NCI-H82 treated with DMSO at 0.1 percent for 48 hours (cell line): ENCODE results near the gene CFAP210.

Source experiments
- DNase-seq: peaks from one replicate; lab custom pipeline; 2025; ENCODE audit not compliant: unreplicated experiment; lab: John Stamatoyannopoulos, UW

The CFAP210 gene

DNA sequence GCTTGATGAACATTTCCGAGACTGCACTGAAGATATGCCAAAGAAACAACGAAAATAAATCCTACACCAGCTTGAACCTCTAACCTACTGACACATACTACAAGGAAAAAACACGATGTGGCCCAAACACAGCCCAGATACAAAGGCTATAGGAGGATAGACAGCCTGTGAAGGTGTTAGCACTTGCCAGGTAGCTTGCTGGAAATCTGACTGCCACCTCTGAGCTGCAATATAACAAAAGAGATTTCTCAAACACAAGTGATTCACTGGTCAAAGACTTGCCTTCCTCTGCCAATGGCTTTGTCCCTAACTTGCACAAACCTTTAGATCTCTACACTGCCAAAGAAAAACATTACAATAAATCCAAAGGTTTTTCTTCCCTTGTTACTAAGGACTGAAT is 21.1 kb downstream of the CFAP210 start:
- DNase-seq = no peak

DNA sequence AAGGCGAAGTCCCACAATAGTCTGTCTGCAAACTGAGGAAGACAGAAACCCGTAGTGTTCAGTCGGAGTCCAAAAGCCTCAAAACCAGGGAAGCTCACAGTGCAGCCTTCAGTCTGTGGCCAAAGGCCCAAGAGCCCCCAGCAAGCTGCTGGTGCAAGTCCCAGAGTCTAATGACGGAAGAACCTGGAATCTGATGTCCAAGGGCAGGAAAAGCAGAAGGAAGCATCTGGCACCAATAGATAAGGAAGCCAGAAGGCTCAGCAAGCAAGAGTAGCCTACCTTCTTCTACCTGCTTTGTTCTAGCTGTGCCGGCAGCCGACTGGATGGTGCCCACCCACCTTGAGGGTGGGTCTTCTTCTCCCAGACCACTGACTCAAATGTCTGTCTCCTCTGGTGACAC is 21.8 kb downstream of the CFAP210 start:
- DNase-seq = no peak

DNA sequence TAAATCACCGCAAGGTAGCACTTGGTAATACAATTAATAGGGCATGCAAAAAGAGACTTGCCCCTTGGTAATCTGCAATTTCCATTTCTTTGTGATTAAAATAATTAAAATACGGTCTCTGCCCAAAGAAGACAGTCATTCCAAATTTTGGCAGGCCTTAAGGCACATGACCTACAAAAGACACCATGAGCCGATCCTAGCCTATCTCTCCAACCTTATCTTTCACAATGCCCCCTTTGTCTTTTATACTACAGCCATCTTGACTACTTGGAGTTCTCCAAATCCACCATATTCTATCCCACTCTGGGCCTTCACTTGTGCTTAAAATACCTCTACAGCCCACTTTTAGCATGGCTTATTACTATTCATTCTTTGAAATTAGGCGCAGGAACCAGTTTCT is 23.3 kb downstream of the CFAP210 start:
- no peak for DNase-seq

DNA sequence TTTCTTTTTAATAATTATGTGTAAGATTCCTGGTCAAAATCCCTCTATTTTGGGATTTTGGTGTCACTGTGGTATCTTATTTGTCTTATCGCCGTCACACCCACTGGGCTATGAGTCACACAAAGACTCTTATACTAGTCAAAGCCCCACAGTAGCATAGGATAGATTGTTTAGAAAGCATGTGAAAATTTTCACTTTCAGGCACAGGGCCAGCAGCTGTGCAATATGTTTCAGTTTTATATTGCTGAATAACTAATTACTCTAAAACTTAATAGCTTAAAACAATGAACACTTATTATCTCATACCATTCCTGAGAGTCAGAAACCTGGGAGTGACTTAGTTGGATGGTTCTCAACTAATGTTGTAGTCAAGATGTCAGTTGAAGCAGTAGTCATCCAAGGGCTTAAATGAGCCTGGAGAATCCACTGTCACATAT is 24.0 kb downstream of the CFAP210 start:
- no peak for DNase-seq

DNA sequence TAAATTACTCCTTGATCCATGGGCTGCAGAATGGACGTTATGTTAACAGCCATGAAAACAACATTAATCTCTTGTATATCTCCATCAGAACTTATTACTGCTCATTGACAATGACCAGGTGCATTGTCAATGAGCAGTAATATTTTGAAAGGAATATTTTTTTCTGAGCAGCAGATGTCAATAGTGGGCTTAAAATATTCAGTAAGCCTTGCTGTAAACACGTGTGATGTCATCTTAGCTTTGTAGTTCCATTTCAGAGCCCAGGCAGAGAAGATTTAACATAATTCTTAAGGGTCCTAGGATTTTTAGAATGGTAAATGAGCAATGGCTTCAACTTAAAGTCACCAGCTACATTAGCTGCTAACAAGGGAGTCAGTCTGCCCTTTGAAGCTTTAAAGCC is 26.6 kb downstream of the CFAP210 start:
- no peak for DNase-seq

DNA sequence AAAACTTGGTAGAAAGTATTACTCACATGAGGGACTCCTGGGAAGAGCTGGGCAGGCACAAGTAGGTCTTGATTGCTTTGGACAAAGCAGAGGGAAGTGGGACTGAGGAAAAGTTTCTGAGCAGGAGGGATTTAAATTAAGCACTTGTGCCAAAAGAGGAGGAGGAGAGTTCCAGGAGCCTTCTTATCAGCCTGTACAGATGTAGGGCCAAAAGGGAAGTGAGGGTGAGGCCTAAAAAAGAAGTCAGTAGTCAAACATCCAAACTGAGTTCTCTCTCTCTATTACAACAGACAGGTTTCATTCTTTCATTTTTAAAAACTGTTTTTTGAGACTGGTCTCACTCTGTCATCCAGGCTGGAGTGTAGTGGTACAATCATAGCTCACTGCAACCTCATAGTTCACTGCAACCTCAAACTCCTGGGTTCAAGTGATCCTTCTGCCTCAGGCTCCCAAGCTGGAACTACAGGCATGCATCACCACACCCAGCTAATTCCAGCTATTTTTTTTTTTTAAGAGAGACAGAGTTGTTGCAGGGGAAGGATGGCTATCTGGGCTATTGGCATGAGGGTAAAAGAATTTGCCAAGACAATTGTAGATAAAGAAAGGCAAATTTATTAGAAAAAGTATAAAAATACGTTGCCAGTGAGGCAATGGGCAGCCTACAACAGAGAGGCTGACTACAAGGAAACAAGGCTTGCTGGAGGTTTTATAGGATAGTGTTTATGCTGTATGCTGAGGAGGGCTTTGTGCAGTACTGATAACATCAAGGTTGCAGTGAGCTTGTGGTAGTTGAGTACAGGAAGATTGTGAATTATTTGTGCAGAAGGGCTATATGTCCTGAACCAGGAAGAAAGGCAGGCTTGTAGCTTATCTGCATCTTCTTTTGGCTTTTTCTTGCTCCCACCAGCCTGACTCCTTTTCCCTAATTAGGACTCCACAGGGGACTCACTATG is 29.0 kb downstream of the CFAP210 start:
- DNase-seq = no peak

DNA sequence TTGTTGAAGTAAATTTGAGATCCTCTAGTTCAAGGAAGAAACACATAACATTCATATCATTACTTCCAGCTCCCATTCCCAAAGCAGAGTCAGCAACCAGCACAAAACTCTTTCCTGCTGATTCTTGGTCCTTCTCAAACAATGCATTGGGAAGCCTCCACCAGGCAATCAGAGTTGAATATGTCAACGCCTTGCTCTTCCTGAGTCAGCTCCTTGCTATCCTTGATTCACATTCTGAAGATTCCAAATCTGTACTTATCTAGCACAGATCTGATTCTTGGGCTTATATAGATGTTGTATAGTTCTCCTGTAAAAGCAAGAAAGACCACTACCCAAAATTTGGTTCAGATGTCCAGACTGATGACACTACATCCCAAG is 29.6 kb downstream of the CFAP210 start:
- DNase-seq = no peak

DNA sequence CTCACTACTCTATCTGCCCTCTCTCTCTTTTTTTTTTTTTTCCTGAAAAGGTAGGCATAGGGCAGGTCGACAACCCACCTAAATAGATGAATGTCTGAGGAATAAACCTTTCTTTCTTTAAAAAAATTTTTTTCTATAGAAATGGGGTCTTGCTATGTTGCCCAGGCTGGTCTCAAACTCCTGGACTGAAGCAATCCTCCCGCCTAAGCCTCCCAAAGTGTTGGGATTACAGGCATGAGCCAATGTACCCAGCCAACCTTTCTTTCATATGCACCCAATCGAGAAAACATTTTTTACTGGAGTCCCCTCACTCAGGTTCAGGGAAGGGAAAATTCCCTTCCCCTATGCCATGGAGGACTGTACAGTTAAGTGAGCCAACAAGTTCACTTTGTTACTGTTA is 31.0 kb downstream of the CFAP210 start:
- DNase-seq = no peak

DNA sequence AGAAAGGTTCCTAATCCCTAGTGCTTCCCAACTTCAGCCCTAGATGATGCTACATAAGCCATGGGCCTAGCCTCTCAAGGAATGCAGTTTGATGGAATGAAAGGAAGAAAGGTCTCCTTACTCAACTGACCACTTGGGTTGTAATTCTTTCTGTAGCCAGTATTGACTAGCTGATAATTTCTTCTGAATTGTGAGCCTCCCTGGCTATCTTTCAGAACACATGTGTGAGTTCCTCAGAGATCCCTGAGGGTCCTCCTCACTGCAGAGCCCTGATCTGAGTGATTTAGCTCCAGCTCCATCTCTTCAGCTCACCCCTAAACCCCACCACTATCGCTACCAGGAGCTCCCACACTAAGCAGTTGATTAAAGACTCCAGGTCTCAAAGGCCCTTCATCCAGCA is 31.5 kb downstream of the CFAP210 start:
- no peak for DNase-seq

DNA sequence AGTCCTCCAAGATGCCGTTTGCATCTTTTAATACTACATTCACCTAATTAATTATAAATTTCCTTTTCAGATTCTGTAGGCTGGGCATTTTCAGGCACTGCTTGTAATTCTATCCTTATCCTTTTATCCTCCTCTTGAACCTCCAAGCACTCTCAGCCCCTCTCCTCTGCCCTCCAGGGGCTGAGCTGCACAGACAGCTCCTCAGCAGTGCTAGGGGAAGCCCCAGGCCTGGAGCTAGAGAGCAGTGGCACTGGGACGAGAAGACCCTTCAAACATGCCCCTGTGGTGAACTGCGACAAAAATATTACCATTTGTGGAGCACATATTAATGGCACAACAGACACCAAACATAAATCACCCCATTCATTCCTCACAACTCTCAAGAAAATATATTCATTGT is 32.9 kb downstream of the CFAP210 start:
- DNase-seq = peak; percentile 61

DNA sequence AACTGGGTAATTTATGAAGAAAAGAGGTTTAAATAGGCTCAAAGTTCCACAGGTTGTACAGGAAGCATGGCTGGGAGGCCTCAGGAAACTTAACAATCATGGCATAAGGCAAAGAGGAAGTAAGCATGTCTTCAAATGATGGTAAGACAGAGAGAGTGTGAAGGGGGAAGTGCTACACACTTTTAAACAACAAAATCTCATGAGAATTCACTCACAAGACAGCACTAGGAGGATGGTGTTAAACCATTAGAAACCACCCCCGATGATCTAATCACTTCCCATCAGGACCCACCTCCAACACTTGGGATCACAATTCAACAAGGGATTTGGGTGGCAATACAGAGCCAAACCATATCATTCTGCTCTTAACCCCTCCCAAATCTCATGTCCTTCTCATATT is 34.9 kb downstream of the CFAP210 start:
- no peak for DNase-seq

DNA sequence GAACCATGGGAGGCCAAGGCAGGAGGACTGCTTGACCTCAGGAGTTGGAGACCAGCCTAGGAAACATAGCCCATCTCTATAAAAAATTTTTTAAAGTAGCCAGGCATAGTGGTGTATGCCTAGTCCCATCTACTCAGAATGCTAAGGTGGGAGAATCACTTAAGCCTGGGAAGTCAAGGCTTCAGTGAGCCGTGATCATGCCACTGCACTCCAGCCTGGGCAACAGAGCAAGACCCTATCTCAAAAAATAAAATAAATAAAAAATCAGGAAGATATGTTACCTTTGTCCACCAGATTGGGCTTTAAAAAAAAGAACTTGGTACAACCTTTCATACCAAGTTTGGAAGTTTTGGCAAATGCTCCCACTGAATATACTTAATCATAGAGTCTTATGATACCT is 35.3 kb downstream of the CFAP210 start:
- no peak for DNase-seq

DNA sequence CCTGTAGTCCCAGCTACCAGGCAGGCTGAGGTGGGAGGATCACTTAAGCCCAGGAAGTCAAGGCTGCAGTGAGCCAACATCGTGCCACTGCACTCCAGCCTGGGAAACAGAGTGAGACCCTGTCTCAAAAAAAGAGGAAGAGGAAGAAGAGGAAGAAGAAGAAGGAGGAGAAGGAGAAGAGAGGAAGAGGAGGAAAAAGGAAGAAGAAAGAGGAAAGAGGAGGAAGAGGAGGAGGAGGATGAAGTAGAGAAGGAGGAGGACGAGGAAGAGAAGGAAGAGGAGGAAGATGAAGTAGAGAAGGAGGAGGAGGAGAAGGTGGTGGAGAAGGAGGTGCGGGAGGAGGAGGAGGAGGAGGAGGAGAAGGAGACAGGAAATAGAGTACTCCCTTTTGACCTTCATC is 38.0 kb downstream of the CFAP210 start:
- DNase-seq = no peak

DNA sequence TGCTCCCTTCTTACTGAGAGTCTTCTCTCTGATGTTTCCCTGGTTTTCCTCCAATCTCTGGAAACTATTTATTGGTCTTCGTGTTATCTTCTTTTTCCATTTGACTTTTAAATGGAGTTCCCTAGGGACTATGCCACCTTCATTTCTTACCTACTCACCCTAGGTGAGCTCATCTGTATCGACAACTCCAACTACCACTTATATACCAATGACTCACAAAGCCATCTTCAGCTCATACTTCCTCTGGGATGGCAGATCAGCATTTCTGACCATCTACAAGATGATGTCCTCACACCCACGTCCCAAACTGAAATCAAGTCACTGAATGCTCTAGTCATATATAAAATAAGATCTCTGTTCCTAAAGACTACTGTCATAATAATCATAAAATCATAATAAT is 40.6 kb downstream of the CFAP210 start:
- no peak for DNase-seq

DNA sequence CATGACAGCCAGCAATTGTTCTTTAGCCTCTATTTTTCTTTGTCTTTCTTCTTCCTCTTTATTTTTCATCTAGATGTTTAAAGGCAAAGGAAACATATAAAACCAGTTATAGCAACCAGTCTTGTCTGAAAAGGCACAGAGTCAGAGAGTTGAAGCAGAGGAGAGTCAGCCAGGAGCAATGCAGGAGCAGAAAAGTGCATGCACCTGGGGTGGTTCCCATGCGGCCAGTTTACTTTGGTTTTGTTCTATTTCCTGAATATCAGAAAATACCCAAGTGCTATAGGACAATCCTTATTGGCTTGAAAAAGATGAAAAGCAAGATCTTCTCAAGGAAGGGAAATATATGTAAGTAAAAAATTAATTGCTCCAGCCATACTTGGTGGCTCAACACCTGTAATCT is 44.9 kb downstream of the CFAP210 start:
- no peak for DNase-seq

DNA sequence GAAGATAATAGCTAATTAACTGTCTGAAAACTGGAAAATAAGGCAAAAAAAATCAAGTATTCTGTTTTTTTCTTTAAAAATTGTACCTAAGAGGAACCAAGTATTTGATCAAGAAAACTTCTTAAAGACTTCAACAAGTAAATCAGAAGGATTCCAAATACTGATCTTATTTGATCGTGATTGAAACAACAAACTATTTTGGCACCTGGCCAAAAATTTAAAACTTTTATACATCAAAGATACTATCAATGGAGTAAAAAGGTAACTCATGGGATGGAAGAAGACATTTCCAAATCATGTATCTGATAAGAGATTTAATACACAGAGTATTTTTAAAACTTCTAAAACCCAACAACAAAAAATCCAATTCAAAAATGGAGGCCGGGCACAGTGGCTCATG is 46.7 kb downstream of the CFAP210 start:
- DNase-seq = no peak

DNA sequence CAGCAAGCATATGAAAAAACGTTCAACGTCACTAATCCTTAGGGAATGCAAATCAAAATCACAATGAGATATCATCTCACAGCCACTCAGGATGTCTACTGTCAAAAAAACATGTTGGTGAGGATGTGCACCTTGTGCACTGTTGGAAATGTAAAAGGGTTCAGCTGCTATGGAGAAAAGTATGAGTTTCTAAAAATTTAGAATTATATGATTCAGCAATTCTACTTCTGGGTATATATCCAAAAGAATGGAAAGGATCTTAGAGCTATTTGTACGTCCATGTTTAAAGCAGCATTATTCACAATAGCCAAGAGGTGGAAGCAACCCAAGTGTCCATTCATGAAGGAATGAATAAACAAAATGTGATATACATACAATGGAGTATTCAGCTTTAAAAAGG is 50.0 kb downstream of the CFAP210 start:
- DNase-seq = no peak

DNA sequence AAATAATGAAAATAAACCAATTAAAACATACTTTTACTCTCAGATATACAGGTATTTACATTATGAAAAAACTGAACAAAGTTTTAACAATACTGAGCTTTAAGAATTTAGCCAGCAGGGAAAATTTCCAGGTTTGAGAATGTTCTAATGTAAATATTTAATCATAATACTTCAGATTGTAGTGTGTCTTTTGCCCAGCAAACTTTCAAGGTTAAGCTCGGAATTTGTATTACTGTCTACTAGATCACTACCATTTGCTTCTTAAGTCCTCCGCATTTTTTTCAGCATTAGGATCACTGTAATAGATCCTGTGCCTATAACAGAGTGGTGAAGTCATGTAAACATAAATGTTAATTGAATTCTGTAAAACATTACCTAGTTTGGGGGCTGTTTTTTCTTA is 52.7 kb downstream of the CFAP210 start:
- DNase-seq = no peak

DNA sequence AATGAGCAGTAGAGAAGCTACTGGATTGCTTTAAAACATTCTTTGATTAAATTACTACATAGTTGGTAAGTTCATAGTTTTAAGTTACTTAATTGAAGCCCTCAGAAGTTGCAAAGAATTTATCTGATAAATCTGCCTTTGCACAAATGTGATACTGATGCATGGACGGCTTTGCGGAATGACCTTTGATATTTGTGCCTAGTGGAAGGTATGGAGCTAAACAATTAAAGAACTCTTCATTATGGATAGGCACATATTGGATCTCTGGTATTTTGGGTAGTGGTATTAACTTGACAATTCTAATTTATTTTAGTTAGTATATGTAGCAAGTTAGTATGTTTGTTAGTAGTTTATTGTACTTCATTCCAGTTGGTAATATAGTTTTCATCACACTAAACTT is 54.1 kb downstream of the CFAP210 start:
- no peak for DNase-seq

DNA sequence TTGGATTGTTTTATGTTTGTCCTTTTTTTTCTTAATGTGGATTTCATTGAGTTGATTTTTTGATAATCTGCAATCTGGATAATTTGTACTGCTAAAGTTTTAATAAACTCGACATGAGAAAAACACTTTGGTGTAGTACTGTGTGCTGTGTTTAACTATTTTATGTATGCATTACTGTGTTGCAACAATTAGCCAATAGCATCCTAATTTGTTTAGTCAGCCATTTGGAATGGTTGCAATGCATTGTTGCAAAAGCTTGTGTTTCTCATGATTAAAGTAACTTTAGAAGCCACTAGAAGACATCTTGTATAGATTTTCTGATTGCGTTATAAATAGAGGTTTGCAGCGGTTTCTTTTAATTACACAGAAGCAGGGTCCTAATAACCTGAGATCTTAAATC is 56.6 kb downstream of the CFAP210 start:
- DNase-seq = no peak

DNA sequence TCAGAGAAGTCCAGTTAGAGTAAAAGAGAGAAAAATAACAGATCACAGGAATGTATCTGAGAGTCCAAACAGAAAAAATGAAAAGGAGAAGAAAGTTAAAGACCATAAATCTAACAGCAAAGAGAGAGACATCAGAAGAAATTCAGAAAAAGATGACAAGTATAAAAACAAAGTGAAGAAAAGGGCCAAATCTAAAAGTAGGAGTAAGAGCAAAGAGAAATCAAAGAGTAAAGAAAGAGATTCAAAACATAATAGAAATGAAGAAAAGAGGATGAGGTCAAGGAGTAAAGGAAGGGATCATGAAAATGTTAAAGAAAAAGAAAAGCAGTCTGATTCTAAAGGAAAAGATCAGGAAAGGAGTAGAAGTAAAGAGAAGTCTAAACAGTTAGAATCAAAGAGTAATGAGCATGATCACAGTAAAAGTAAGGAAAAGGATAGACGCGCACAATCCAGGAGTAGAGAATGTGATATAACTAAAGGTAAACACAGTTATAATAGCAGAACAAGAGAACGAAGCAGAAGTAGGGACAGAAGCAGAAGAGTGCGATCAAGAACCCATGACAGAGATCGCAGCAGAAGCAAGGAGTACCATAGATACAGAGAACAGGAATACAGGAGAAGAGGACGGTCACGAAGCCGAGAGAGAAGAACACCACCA is 57.6 kb downstream of the CFAP210 start:
- DNase-seq = no peak

DNA sequence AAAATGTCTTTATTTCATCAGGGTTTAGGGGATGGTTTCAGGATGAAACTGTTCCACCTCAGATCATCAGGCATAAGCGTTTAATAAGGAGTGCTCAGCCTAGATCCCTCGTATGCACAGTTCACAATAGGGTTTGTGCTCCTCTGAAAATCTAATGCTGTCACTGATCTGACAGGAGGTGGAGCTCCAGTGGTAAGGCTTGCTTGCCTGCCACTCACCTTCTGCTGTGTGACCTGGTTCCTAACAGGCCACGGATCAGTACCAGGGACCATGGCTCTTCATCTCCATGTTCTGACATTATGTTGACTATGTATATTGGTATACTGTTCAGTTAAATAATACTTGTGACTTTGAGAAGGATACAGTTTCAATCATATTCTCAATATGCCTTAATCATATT is 68.4 kb downstream of the CFAP210 start:
- DNase-seq = no peak

DNA sequence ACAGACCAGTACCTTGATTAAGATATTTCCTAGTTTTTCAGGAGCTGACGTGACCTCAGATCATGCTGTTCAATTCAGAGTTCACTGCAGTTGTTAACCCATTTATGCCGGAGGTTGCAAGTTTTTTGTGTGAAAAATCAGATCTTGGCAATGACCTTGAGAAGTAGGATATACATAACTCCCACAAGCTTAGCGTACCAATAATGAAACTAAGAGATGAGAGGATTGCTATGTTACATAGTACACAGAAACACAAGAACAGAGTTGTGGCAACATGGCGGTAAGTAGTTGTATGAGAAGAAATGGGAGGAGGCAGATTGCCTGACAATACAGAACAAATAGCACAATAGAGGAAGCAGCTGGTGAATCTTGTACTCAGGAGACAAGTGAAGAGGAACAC is 71.0 kb downstream of the CFAP210 start:
- DNase-seq = no peak
